Fibroblast of peridontal ligament (primary cell): ENCODE results near the gene TIMM22.
"Not testable (repeated sequence)": the region's sequence is repeated elsewhere in the genome, so short reads cannot be mapped to it uniquely, and the experiment has no call there.

Experiments
- DNase-seq: peaks from one replicate; pipeline ENCODE4 v3.0.0-alpha.2; 2010; ENCODE audit errors: extremely low read depth

The TIMM22 gene

DNA sequence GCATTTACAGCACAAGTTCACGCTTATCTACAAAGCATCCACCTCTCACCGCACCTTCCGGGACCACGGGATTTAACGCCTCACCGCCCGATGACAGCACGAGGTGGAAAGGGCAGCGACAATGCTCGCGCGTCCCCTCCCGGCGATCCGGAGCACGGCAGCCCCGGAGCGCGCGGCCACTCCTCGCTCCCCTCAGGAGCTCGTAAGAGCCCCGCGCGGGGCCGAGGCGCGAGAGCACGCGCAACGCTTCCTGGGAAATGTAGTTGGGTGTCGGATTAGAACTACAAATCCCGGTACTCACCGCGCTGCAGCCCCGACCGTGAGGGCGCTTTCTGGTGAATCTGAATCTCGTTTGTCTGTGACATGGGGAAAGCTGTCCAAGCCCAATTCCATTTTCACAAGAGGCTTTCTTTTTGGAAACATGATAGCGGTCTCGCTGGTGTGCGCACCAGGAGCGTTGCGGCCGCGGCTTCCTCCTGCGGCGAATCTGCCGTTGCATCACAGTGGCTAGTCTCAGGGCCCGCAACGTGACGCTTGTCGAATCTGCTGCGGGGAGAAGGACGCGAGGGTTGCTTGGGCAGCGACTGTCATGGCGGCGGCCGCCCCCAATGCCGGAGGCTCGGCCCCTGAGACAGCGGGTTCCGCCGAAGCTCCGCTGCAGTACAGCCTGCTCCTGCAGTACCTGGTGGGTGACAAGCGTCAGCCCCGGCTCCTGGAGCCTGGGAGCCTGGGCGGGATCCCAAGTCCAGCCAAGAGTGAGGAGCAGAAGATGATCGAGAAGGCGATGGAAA is at the start of gene TIMM22:
TIMM22 (plus strand) TSS at position 576 of the 791 bp plus-strand sequence; CDS start at position 590, 14 bp downstream.
- peak; percentile 98 for DNase-seq

GRCh38 chr17:948284-948852 is 48.6 kb upstream of the TIMM22 start:
- no peak for DNase-seq

DNA sequence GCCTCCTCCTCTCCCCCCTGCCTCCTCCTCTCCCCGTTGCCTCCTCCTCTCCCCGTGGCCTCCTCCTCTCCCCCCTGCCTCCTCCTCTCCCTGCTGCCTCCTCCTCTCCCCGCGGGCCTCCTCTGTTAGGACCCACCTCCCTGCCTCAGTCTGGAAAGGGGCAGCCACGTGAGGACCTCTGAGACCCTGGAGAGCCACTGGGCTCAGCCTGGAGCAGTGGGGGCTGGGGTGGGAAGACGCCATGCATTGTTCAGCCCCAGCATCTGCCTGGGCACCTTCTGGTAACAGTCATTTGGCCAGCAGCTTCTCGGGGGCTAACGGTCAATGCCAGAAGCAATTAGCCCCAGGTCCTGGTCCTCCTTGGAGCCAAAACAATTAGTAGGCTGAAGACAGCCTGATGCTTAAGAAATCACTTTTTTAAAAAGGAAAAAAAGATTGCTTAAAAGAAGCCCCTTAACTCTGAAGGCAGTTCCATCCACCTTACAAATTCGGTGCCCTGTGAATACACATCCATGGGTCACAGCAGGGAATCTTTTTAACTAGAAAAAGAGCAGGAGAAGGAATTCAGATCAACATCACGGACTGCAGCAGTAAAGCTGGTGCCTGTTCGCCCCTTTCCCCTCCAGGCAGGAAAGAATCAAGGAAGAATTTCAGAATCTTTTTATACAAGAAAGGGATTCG is 47.2 kb upstream of the TIMM22 start:
- no peak for DNase-seq

- peak; percentile 88 for DNase-seq
These were observed 45.4 kb upstream of the TIMM22 start for GRCh38 chr17:951325-952132.

DNA sequence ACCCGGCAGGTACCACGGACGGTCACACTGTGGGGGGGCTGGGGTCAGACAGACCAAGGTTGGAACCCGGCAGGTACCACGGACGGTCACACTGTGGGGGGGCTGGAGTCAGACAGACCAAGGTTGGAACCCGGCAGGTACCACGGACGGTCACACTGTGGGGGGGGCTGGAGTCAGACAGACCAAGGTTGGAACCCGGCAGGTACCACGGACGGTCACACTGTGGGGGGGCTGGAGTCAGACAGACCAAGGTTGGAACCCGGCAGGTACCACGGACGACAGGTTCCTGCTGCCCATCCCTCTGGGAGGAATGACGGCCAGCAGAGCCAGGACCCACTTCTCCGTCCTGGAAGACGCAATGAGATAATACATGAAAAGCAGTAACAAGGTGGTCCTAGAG is 44.3 kb upstream of the TIMM22 start:
- DNase-seq, result not testable (repeated sequence)

DNA sequence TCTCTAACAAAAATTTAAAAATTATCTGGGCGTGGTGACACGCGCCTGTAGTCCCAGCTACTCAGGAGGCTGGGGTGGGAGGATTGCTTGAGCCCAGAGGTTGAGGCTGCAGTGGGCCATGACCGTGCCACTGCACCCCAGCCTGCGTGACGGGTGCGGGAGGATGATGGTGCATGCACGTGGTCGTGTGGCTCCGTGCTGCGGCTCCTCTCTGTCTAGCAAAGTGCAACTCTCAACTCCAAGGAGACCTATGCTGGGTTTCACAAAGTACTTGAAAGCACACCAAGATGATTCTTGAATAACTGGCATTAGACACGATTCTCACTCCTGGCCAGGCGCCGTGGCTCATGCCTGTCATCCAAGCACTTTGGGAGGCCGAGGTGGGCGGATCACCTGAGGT is 43.2 kb upstream of the TIMM22 start:
- no peak for DNase-seq

DNA sequence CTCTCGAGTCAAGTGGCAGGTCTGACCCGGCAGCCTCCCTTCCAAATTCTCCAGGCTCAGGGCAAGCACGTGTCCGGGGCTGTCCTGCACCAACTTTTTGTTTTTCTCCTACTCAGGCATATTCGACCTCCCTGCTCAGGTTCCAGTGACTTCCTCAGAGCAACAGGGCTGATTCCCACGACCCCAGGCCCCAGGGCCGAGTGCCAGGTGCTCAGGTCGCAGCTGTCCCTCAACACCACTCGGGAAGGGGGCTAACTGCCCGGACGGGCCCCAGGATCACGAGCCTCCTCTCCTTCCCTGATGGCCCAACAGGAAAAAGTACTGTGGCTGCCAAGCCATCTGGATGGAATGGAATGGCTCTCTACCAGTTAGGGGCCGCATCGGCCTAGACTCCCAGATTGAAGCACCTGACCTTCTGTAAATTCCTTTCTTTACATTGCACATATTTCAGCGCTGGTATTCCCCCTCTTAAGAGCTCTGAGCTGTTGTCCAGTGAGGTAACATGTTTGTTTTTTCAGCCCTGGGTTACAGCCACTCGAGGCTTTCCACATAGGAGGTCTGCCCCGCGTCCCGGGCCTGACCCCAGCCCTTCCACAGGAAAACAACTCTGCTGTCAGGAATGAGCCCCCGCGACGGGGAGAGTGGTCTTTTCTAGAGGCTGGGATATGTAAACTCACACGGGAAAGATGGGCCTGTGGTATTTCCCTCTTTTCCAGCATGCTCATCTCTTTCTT is 42.3 kb upstream of the TIMM22 start:
- DNase-seq, result peak; percentile 48

DNA sequence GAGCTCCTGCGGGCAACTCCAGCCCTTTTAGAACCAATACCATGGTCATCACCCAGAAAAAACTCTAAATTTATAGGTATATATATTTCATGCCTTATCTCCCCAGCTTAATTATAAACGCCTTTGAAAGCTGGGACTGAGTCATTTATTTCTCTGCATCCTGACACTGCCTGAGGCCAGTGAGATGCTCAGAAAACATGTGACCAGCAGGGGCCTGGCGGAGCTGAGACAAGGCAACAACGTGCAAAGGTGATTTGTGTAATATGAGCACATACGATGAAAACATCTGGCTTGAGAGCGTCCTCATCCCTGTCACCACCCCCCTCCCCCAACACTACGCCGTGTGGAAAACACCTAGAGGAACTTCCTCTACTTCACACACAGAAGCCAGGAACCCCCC is 40.0 kb upstream of the TIMM22 start:
- DNase-seq, result no peak

GRCh38 chr17:957856-958421 is 39.0 kb upstream of the TIMM22 start:
- no peak for DNase-seq

GRCh38 chr17:958712-959451 is 38.0 kb upstream of the TIMM22 start:
- DNase-seq, result no peak

GRCh38 chr17:962166-962565 is 34.8 kb upstream of the TIMM22 start:
- no peak for DNase-seq

DNA sequence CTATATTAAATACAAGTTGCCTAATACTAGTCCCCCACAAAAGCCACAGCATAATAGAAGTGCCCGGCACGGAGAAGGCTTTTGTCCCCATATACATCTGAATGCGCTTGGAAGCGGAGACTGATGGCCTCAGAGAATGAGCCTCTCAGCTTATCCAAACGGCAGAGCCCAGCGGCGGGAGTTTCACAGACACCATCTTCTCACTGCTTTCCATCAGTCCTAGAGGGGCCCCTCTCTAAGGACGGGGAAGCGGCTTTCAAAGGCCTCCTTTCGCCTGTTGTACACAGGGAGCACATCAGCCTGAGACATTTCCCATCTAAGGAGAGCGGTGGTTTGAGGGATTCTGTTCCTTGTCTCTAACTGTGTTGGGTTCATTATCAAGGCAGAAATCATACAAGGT is 34.3 kb upstream of the TIMM22 start:
- no peak for DNase-seq

DNA sequence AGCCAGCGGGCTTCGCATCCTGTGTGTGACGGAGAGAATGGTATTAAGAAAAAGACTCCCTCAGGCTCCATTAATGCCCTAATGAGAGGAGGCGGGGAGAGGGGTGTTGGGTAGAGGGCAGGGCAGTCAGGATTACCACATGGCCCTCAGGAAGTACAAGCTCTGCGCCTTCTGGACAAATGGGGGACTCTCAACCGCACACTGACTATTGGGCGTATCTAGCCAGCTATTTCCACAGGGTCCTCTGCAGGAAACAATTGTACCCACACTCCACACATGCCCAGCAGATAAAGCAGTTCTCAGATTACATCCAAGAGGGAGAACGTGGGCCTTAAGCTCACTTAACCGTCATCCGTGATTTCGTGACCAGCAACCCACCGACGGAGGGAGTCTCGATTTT is 32.1 kb upstream of the TIMM22 start:
- no peak for DNase-seq

DNA sequence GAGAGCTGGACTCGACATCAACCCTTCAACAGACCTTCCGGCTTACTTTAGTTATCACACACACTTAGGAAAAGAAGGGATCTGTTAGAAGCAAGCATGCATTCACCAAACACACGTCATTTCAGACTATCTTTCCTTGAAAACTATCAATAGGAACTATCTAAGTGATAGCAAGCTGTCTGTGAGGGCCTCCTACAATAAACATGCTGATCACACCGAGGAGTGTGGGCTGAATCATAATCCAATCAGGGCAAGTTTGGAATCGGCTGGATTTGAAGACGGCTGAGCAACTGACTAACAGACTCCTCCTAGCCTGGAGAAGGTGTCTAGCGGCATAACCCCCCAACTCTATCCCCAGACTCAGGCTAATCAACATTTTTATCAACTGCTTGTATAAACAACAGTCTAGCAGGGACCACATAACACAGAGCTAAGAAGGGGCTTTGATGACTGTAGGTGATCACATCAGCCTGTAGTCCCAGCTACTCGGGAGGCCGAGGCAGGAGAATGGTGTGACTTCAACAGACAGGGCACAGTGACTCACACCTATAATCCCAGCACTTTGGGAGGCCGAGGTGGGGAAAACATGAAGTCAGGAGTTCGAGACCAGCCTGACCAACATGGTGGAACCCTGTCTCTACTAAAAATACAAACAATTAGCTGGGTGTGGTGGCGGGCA is 31.5 kb upstream of the TIMM22 start:
- DNase-seq, result peak; percentile 31

DNA sequence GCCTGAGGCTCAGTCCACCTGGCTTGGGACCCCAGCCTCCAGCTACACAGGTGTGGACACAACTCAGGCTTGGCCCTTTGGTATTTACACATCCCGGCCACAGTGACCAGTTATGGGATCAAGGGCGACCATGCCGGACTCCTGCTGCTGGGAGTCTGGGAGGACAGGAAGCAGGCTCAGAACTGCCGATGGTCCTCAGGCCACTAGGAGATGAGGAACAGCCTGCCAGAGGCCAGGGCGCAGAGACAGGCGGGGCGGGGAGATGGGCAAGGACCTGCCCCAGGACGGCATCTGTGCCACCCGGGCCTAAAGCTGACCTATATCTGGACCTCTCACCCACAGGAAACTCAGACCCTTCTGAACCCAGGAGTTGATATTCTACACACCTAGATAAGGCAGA is 29.8 kb upstream of the TIMM22 start:
- DNase-seq, result no peak

- DNase-seq, result peak; percentile 53
These were observed 27.9 kb upstream of the TIMM22 start for GRCh38 chr17:968812-969730.

GRCh38 chr17:969811-970355 is 27.0 kb upstream of the TIMM22 start:
- DNase-seq, result peak; percentile 73

DNA sequence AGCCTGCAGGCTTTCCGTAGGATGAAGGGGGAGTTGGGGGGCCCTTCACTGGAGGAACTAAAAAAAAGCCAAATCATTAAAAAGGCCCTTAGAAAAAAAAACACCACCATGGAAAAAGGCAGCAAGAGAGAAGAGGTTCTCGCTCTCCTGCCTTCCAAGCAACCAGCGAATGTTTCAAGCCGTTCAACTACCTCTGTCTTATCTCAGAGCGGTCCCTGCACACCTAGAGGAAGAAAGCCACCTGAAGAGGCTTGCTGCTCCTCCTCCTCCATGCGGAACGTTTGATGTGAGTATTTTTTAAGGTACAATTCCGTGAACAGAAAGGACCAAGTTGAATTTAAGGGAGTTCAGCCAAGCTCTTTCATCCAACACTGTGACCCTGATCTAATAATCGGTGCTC is 26.6 kb upstream of the TIMM22 start:
- DNase-seq, result no peak
